PFSK-1 (cell line): ENCODE measurements around the gene SEC14L2.

Experiments used
- REST ChIP-seq, 2 experiments: IDR thresholded peaks; 2 replicates each; pipeline versions ENCODE4 v1.6.1 to v1.8.0; 2011 to 2012; ENCODE audit warnings: low read depth in 2 of 2, low read length in 2 of 2, control low read depth in 1 of 2, inconsistent platforms in 1 of 2, mild to moderate bottlenecking in 1 of 2, moderate library complexity in 1 of 2; ENCODE audit not compliant: insufficient read depth in 1 of 2
- TAF1 ChIP-seq: IDR thresholded peaks from 2 replicates; pipeline ENCODE4 v1.6.1; 2012; ENCODE audit warnings: low read length, control low read depth, borderline replicate concordance; ENCODE audit not compliant: insufficient read depth

- TF ChIP-seq TAF1 (no peak), REST (IDR thresholded peaks at IDR 0.05; ENCODE audit: insufficient read depth in 1 of 2, low read depth in 2 of 2, low read length in 2 of 2) (no peak)
Observed at GRCh38 chr22:30358541-30358940, 38.3 kb upstream of the SEC14L2 start.
